ENCODE results near the gene TBC1D22A. TPM values are rescaled to one million over a fixed set of nuclear protein-coding genes. Genes with fewer than 3 reads are reported as not detected.

Gene TBC1D22A
- total RNA-seq, 1 donor from 2014 or later: 34.1 TPM

- DNase-seq (no peak), ATAC-seq (peak in 1 of 2 donors; percentile 7)
- H3K4me3 ChIP-seq: peak overlapping the region; percentile 3
- H3K4me1 ChIP-seq: peaks cover 4% of the 10 kb centered on the region
- no peaks in the 10 kb centered on the region for H3K36me3 ChIP-seq
- intact Hi-C loops (cut with DNase I): no loop called here
- H3K27me3 ChIP-seq (ENCODE audit: low read depth): no peaks in the 10 kb centered on the region
- no peaks in the 10 kb centered on the region for H3K9me3 ChIP-seq
- no peak for TF ChIP-seq CTCF (IDR thresholded peaks at IDR 0.05)
- no peak overlapping the region for H3K27ac ChIP-seq
Measured at GRCh38 chr22:47154621-47155081, 392.2 kb downstream of the TBC1D22A start.

GRCh38 chr22:47155131-47155885 is 392.9 kb downstream of the TBC1D22A start:
- peaks cover 4% of the 10 kb centered on the region for H3K4me1 ChIP-seq
- H3K27me3 ChIP-seq (ENCODE audit: low read depth): no peaks in the 10 kb centered on the region
- intact Hi-C loops (cut with DNase I): no loop called here
- no peaks in the 10 kb centered on the region for H3K9me3 ChIP-seq
- no peak for TF ChIP-seq CTCF (IDR thresholded peaks at IDR 0.05)
- no peak for DNase-seq
- no peak overlapping the region for H3K27ac ChIP-seq
- no peak for ATAC-seq
- H3K4me3 ChIP-seq: no peak overlapping the region
- H3K36me3 ChIP-seq: no peaks in the 10 kb centered on the region

- TF ChIP-seq CTCF (IDR thresholded peaks at IDR 0.05): no peak
- Histone ChIP-seq H3K36me3 (no peaks in the 10 kb centered on the region), H3K4me1 (peaks cover 4% of the 10 kb centered on the region), H3K27me3 (ENCODE audit: low read depth) (no peaks in the 10 kb centered on the region), H3K27ac (no peak overlapping the region), H3K9me3 (no peaks in the 10 kb centered on the region), H3K4me3 (no peak overlapping the region)
- DNase-seq: no peak
- intact Hi-C loops (cut with DNase I): no loop called here
- no peak for ATAC-seq
Measured at GRCh38 chr22:47155912-47156311, 393.5 kb downstream of the TBC1D22A start.

GRCh38 chr22:47156352-47157092 is 394.1 kb downstream of the TBC1D22A start:
- no peaks in the 10 kb centered on the region for H3K36me3 ChIP-seq
- H3K4me1 ChIP-seq: peaks cover 4% of the 10 kb centered on the region
- intact Hi-C loops (cut with DNase I): no loop called here
- H3K4me3 ChIP-seq: no peak overlapping the region
- ATAC-seq (no peak), DNase-seq (no peak)
- no peaks in the 10 kb centered on the region for H3K9me3 ChIP-seq
- no peak overlapping the region for H3K27ac ChIP-seq
- no peak for TF ChIP-seq CTCF (IDR thresholded peaks at IDR 0.05)
- H3K27me3 ChIP-seq (ENCODE audit: low read depth): no peaks in the 10 kb centered on the region

- Histone ChIP-seq H3K9me3 (no peaks in the 10 kb centered on the region), H3K4me3 (no peak overlapping the region), H3K27me3 (ENCODE audit: low read depth) (no peaks in the 10 kb centered on the region), H3K27ac (no peak overlapping the region), H3K4me1 (peaks cover 4% of the 10 kb centered on the region), H3K36me3 (no peaks in the 10 kb centered on the region)
- ATAC-seq: no peak
- no peak for TF ChIP-seq CTCF (IDR thresholded peaks at IDR 0.05)
- DNase-seq: no peak
- intact Hi-C loops (cut with DNase I): no loop called here
Measured at GRCh38 chr22:47157093-47157420, 394.6 kb downstream of the TBC1D22A start.

Measured in lower lobe of right lung (tissue), 2 donors.